ENCODE data around the gene TRPC4.
"Not testable (repeated sequence)": the region's sequence is repeated elsewhere in the genome, so short reads cannot be mapped to it uniquely, and the experiment has no call there.

The TRPC4 gene

GRCh38 chr13:37596805-37597204, 272.8 kb downstream of the TRPC4 start:
- DNase-seq = no peak

GRCh38 chr13:37595162-37595561, 274.4 kb downstream of the TRPC4 start:
- DNase-seq = no peak

DNA sequence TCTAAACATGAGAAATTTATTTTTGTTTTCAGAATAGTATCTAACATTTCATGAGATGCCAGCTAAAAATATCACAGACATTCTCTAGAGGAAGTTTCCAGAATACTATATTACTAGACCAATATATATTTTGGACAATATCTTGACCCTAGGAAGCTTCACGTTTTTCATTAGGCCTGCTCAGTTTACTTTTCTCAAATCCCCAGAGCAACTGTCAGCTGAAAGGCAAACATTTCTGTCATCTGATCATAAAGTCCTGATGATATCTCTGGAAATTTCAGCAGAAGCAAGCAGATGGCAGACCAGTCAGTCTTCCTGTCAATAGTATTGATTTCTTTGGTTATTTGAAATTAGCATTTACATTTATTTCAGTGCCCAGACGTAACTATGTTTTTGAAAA, 275.0 kb downstream of the TRPC4 start:
- no peak for DNase-seq

GRCh38 chr13:37589381-37589780, 280.2 kb downstream of the TRPC4 start:
- not testable (repeated sequence) for DNase-seq

DNA sequence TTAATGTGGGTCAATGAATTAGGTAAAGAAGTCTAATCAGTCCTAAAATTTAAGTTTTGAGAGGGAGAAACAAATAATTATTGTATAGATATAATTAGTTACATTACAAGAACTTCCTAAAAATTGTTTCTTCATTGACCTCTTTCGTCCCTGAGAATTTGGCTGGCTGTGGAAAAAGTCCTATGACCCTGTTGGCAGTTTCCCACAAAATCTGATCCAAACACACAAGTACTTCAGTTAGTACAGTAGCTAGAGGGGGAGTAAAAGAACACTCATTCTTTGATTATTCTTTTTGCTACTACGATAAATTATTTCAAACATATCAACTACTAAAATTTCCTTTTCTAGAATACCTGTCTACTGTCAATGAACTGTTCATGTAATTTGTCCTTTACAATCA, 282.3 kb downstream of the TRPC4 start:
- DNase-seq = no peak

Measured in NCI-H1092 treated with DMSO at 0.1 percent for 48 hours (cell line).